HuH-7 (cell line): ENCODE measurements around the gene FOXL2.

Experiments used
- DNase-seq: peaks from one replicate; pipeline ENCODE4 v3.0.0; 2011; ENCODE audit warnings: low spot score

Gene FOXL2

GRCh38 chr3:138945709-138946662 lies 951 bp downstream of the FOXL2 start:
- no peak for DNase-seq

- no peak for DNase-seq
Observed at GRCh38 chr3:138944929-138945708, 1.8 kb downstream of the FOXL2 start.

GRCh38 chr3:138944654-138944928 lies 2.3 kb downstream of the FOXL2 start:
- no peak for DNase-seq

- no peak for DNase-seq
Observed at GRCh38 chr3:138943724-138944653, 2.9 kb downstream of the FOXL2 start.

GRCh38 chr3:138942861-138943623 lies 3.9 kb downstream of the FOXL2 start:
- no peak for DNase-seq

- DNase-seq = no peak
Observed at GRCh38 chr3:138942271-138942670, 4.7 kb downstream of the FOXL2 start.

GRCh38 chr3:138941259-138941885 lies 5.6 kb downstream of the FOXL2 start:
- DNase-seq = peak; percentile 93

- no peak for DNase-seq
Observed at GRCh38 chr3:138940446-138940845, 6.5 kb downstream of the FOXL2 start.

- DNase-seq = no peak
Observed at GRCh38 chr3:138939561-138940241, 7.2 kb downstream of the FOXL2 start.

- DNase-seq = no peak
Observed at GRCh38 chr3:138938877-138939560, 7.9 kb downstream of the FOXL2 start.

GRCh38 chr3:138938056-138938876 lies 8.7 kb downstream of the FOXL2 start:
- DNase-seq = no peak

GRCh38 chr3:138937690-138938055 lies 9.3 kb downstream of the FOXL2 start:
- no peak for DNase-seq

- no peak for DNase-seq
Observed at GRCh38 chr3:138936741-138937689, 9.9 kb downstream of the FOXL2 start.

- DNase-seq = peak; percentile 94
Observed at GRCh38 chr3:138935863-138936740, 10.8 kb downstream of the FOXL2 start.

GRCh38 chr3:138935505-138935862 lies 11.5 kb downstream of the FOXL2 start:
- DNase-seq = no peak

- no peak for DNase-seq
Observed at GRCh38 chr3:138933981-138934691, 12.8 kb downstream of the FOXL2 start.
